Measurements from ENCODE around the gene RNF217.
A peak's percentile ranks its signal among the peaks of the same experiment; 100 is the strongest.
"Not testable (repeated sequence)": the region's sequence is repeated elsewhere in the genome, so short reads cannot be mapped to it uniquely, and the experiment has no call there.

RNF217 gene

GRCh38 chr6:125107896-125108295, 145.7 kb downstream of the RNF217 start:
- no peak for DNase-seq
- intact Hi-C loops (cut with DNase I): no loop called here

GRCh38 chr6:125110056-125110455, 147.8 kb downstream of the RNF217 start:
- no peak for DNase-seq
- intact Hi-C loops (cut with DNase I): loop anchor here (5.0 kb wide), 2 partner anchors 153 to 238 kb away; no protein-coding TSS in a partner anchor

- intact Hi-C loops (cut with DNase I): loop anchor here (5.0 kb wide), 2 partner anchors 154 to 239 kb away; no protein-coding TSS in a partner anchor
- no peak for DNase-seq
These were observed 149.2 kb downstream of the RNF217 start for GRCh38 chr6:125111219-125111983.

- intact Hi-C loops (cut with DNase I): loop anchor here (5.0 kb wide), 2 partner anchors 156 to 241 kb away; no protein-coding TSS in a partner anchor
- no peak for DNase-seq
These were observed 150.7 kb downstream of the RNF217 start for GRCh38 chr6:125112934-125113333.

GRCh38 chr6:125114248-125114858, 152.1 kb downstream of the RNF217 start:
- peak in 40 of 42 donors; percentile 5 to 91 (median 68) for DNase-seq
- intact Hi-C loops (cut with DNase I): loop anchor here (5.0 kb wide), 2 partner anchors 157 to 242 kb away; no protein-coding TSS in a partner anchor

GRCh38 chr6:125116170-125116569, 153.9 kb downstream of the RNF217 start:
- DNase-seq: no peak
- intact Hi-C loops (cut with DNase I): no loop called here

- no peak for DNase-seq
- intact Hi-C loops (cut with DNase I): no loop called here
These were observed 154.5 kb downstream of the RNF217 start for GRCh38 chr6:125116710-125117109.

- intact Hi-C loops (cut with DNase I): no loop called here
- peak in 8 of 42 donors; percentile 17 to 74 (median 42) for DNase-seq
These were observed 155.6 kb downstream of the RNF217 start for GRCh38 chr6:125117818-125118217.

- no peak for DNase-seq
- intact Hi-C loops (cut with DNase I): no loop called here
These were observed 157.9 kb downstream of the RNF217 start for GRCh38 chr6:125120054-125120590.

- intact Hi-C loops (cut with DNase I): no loop called here
- DNase-seq: no peak
These were observed 159.7 kb downstream of the RNF217 start for GRCh38 chr6:125121894-125122293.

- intact Hi-C loops (cut with DNase I): no loop called here
- DNase-seq: no peak
These were observed 160.8 kb downstream of the RNF217 start for GRCh38 chr6:125123051-125123450.

- intact Hi-C loops (cut with DNase I): no loop called here
- DNase-seq: no peak
These were observed 161.3 kb downstream of the RNF217 start for GRCh38 chr6:125123468-125124048.

- intact Hi-C loops (cut with DNase I): no loop called here
- DNase-seq: peak in 4 of 42 donors; percentile 15 to 55 (median 23)
These were observed 161.9 kb downstream of the RNF217 start for GRCh38 chr6:125124049-125124669.

GRCh38 chr6:125125856-125126255, 163.6 kb downstream of the RNF217 start:
- intact Hi-C loops (cut with DNase I): not testable (repeated sequence)

GRCh38 chr6:125129354-125129753, 167.1 kb downstream of the RNF217 start:
- intact Hi-C loops (cut with DNase I): no loop called here
- DNase-seq: no peak

More at GRCh38 chr6:125125856-125126255, 163.6 kb downstream of the RNF217 start:
- DNase-seq: not testable (repeated sequence)

GRCh38 chr6:125132058-125132457, 169.8 kb downstream of the RNF217 start:
- intact Hi-C loops (cut with DNase I): no loop called here
- no peak for DNase-seq

GRCh38 chr6:125136378-125136777, 174.1 kb downstream of the RNF217 start:
- intact Hi-C loops (cut with DNase I): no loop called here
- no peak for DNase-seq

- intact Hi-C loops (cut with DNase I): no loop called here
- no peak for DNase-seq
These were observed 175.8 kb downstream of the RNF217 start for GRCh38 chr6:125138083-125138482.

GRCh38 chr6:125140808-125141207, 178.6 kb downstream of the RNF217 start:
- intact Hi-C loops (cut with DNase I): no loop called here
- no peak for DNase-seq

Data from head of caudate nucleus (tissue), 42 donors.